Esophagus muscularis mucosa (tissue), 4 donors: ENCODE measurements around the gene TGFBR1.

Source experiments
- EP300 ChIP-seq: sonication (generic); formaldehyde crosslinking; IDR thresholded peaks from one replicate; pipeline ENCODE4 v1.6.1; 2017; ENCODE audit warnings: antibody characterized with exemption
- POLR2A ChIP-seq: fragments of 450-650 bp; IDR thresholded peaks from one replicate; pipeline ENCODE4 v1.6.1; 2017; ENCODE audit warnings: antibody characterized with exemption, moderate library complexity, mild to moderate bottlenecking, low read depth
- POLR2AphosphoS5 ChIP-seq, 2 donors: sonication (generic); formaldehyde crosslinking; IDR thresholded peaks; one replicate each; pipeline ENCODE4 v1.6.1; 2017; ENCODE audit warnings: antibody characterized with exemption in 2 of 2
- TF ChIP-seq, protein P1 (sequence below), 3 experiments: fragments of 200-600 bp in 2 of 3; fragments of 450-650 bp in 1 of 3; sonication (generic) in 2 of 3; IDR thresholded peaks; one replicate each; pipeline ENCODE4 v1.5.1; 2017 to 2019; ENCODE audit warnings: antibody characterized with exemption in 3 of 3, mild to moderate bottlenecking in 2 of 3, moderate library complexity in 1 of 3

DNA sequence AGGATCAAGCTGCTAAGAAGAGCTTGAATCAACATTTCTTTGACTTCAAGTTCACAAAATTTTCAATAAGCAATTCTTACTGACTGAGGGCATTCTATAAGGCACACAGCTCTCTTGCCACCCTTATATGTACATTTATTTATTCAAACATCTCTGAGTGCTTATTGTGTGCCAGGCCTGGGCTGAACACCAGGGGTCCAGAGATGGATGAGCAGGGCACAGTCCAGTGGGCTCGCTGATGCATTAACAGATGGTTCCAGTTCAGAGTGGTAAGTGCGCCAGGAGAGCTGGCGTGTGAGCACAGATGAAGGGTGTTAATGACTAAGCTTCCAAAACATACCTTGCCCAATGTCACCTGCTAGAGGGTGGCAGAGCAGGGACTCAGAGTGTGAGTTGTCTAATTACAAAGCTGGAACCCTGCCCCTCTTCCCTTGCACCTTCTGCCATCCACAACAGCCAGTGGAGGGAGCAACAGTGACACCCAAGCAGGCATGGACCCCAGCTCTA lies 92.3 kb downstream of the TGFBR1 start:
- TF ChIP-seq, protein P1, sequence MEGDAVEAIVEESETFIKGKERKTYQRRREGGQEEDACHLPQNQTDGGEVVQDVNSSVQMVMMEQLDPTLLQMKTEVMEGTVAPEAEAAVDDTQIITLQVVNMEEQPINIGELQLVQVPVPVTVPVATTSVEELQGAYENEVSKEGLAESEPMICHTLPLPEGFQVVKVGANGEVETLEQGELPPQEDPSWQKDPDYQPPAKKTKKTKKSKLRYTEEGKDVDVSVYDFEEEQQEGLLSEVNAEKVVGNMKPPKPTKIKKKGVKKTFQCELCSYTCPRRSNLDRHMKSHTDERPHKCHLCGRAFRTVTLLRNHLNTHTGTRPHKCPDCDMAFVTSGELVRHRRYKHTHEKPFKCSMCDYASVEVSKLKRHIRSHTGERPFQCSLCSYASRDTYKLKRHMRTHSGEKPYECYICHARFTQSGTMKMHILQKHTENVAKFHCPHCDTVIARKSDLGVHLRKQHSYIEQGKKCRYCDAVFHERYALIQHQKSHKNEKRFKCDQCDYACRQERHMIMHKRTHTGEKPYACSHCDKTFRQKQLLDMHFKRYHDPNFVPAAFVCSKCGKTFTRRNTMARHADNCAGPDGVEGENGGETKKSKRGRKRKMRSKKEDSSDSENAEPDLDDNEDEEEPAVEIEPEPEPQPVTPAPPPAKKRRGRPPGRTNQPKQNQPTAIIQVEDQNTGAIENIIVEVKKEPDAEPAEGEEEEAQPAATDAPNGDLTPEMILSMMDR (IDR thresholded peaks at IDR 0.05) = no peak
- TF ChIP-seq POLR2A (no peak), POLR2AphosphoS5 (IDR thresholded peaks at IDR 0.05) (no peak), EP300 (no peak)
